UCSD-AML1 (cell line): ENCODE results near the gene THUMPD3.
A peak's percentile ranks its signal among the peaks of the same experiment; 100 is the strongest.

Experiments
- DNase-seq: peaks from one replicate; lab custom pipeline; 2025; ENCODE audit not compliant: unreplicated experiment; lab: John Stamatoyannopoulos, UW

Gene THUMPD3

DNA sequence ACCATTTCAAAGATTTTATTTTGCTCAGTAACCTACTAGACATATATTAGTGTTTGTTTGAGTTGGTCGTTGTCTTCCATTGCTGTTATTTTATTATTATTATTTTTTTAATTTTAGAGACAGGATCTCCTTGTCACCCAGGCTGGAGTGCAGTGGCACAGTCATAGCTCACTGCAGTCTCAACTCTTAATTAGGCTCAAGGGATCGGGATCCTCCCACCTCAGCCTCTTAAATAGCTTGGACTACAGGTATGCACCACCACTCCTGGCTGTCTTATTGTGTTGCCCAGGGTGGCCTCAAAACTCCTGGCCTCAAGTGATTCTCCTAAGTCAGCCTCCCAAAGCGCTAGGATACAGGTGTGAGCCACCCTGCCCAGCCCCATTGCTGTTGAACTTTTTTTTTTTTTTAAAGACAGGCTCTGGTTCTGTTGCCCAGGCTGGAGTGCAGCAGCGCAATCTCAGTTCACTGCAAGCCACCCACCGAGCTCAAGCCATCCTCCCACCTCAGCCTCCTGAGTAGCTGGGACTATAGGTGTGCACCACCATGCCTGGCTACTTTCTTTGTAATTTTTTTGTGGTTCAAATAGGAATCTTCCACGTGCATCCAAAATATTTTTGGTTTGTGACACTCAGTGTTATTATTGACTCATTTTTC, 52.8 kb downstream of the THUMPD3 start:
- no peak for DNase-seq

DNA sequence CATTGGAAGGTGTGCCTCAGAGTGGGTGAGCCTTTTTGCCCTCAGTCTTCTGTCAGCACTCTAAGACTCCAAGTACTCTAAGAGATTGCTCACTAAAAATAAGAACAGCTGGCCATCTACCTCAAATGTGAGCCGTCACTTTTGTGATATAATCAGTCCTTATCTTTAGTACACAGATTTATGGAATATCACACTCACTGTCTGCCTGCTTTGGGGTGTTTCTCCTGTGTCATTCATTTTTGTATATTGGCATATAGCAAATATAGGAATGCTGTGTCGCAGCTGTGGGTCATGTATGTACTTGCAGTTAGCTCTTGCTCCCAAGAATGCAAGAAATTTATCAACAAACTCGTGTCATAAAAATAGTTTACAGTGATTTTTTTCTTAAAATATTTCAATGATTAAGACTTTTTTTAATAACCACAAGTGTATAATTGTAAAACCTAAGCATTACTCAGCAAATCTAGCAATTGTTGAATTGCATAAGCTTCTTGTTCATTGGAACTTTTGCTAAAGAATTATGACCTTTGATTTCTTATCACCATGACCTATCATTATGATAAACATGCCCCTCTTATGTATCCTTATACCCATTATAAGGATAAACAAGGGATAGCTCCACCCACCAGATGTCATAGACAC, 53.4 kb downstream of the THUMPD3 start:
- DNase-seq, result no peak

DNA sequence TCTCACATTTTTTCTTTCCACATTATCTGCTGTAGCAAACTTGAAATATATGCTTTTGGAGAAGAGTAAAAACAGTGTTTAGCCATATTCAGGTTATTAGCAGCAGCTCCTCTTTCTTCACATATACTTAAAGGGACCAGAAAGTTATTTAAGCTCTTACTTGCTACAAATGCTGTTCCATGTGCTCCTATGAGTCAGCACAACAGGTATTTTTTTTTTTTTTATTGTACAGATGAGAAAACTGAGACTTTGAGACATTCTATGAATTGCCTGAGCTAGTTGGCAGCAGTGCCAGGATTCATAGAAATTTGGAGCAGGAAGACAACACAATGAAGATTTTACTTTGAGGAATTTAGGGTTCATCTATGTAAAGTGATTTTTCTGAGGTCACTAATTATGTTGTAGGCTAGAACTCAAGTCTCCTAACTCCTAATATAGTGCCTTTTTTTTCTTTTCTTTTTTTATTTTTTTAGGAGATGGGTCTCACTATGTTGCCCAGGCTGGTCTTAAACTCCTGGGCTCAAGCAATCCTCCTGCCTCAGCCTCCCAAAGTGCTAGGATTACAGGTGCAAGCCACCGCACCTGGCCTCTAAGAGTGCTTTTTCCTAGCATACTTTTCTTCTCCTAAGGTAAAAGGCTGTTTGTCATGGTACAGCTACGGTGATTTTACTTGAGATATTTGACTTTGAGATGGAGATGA, 58.1 kb downstream of the THUMPD3 start:
- no peak for DNase-seq

- DNase-seq, result peak; percentile 30
These were observed 60.0 kb downstream of the THUMPD3 start for GRCh38 chr3:9422712-9423424.

- DNase-seq, result no peak
These were observed 65.6 kb downstream of the THUMPD3 start for GRCh38 chr3:9428411-9428810.

DNA sequence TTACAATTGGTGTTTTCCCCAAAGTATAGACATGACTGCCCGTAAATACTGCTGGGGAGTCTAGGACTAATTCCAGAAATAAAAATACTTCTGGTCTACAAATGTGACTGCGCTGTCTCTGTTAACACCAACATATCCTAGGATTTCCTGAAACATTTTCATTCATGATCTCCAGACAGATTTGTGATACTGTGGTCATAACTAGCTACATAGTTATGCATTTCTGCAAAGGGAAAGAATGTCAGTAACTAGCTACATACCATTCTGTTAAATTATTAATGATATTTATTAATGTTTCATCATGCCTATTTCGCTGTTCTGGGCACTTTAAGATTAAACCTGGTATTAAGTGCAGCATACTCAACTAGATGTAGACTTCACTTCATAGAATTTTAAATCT, 67.9 kb downstream of the THUMPD3 start:
- no peak for DNase-seq

DNA sequence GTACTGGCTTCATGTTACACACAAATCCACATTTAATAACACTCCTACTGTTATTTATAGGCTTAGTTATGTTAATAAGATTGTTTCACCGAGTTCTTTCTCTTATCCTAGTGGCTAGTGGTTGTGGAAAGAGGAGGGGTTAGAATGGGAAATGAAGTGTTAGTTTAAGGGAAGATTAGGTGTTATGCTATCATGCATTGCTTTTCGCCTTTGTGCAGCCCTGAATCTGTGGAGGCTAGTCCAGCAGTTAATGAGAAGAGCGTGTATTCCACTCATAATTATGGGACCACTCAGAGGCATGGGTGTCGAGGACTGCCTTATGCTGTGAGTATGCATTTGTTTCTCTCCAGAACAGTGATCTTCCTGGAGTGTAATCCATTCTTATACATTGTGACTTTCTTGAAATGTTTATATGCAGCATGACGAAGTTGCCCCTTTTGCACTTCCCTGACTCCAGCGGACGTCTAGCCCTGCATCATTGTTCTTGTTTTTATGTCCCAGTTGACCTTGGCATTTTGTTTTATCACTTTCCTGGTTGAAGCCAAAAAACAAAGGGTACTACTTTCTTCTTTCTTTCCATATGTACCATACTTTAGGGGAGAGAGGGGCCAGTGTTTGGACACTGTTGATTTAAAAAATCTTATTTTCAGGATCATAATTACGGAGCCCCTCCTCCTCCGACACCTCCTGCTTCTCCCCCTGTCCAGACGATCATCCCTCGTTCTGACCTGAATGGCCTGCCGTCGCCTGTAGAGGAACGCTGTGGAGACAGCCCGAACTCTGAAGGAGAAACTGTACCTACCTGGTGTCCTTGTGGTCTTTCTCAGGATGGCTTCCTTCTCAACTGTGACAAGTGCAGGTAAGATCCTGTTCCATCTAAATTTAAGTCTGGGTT, 71.0 kb downstream of the THUMPD3 start:
- no peak for DNase-seq

DNA sequence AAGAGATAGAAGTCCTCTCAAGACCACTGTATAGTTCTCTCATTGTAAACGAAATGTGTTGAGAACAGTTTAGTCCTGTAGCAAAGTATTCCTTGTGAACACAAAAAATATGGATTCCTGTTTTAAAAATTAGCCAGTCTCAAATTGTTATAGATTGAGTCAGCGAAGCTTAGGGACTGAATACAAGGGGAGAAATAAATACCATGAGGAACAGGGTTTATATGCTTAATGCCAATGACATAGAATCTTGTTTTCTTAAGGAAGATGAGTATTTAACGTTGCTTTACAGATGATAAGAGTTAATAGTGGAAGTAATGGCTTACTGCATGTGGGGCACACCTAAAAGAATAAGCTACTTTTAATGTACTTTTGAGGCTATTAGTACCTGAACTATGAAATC, 72.5 kb downstream of the THUMPD3 start:
- DNase-seq, result no peak
